Parathyroid adenoma (tissue), 2 donors: ENCODE measurements around the gene MDFIC.

Source experiments
- H2AFZ ChIP-seq: fragments of 300-600 bp; sonication (generic); one replicate; pipeline ENCODE4 v1.7.0; 2017; ENCODE audit warnings: antibody characterized with exemption, mild to moderate bottlenecking
- H3K27ac ChIP-seq: fragments of 300-600 bp; sonication (generic); one replicate; pipeline ENCODE4 v1.7.0; 2017
- H3K27me3 ChIP-seq: fragments of 300-600 bp; sonication (generic); one replicate; pipeline ENCODE4 v1.7.0; 2017; ENCODE audit warnings: low read length; ENCODE audit not compliant: control insufficient read depth, insufficient read depth
- H3K36me3 ChIP-seq: fragments of 300-600 bp; sonication (generic); one replicate; pipeline ENCODE4 v1.7.0; 2017; ENCODE audit warnings: low read length; ENCODE audit not compliant: control insufficient read depth, insufficient read depth
- H3K4me1 ChIP-seq: fragments of 300-600 bp; sonication (generic); one replicate; pipeline ENCODE4 v1.7.0; 2017; ENCODE audit warnings: control low read depth
- H3K4me2 ChIP-seq: fragments of 300-600 bp; sonication (generic); one replicate; pipeline ENCODE4 v1.7.0; 2017; ENCODE audit warnings: low read length
- H3K4me3 ChIP-seq: fragments of 300-600 bp; sonication (generic); one replicate; pipeline ENCODE4 v1.7.0; 2017; ENCODE audit warnings: low read depth, low read length
- H3K79me2 ChIP-seq: fragments of 300-600 bp; sonication (generic); one replicate; pipeline ENCODE4 v1.7.0; 2017; ENCODE audit warnings: control low read depth
- H3K9ac ChIP-seq: fragments of 300-600 bp; sonication (generic); one replicate; pipeline ENCODE4 v1.7.0; 2017; ENCODE audit warnings: mild to moderate bottlenecking
- H3K9me3 ChIP-seq: fragments of 300-600 bp; sonication (generic); one replicate; pipeline ENCODE4 v1.7.0; 2017; ENCODE audit warnings: low read length; ENCODE audit not compliant: control insufficient read depth
- CTCF ChIP-seq: fragments of 300-600 bp; sonication (generic); IDR thresholded peaks from one replicate; pipeline ENCODE4 v1.7.0; 2017; ENCODE audit warnings: antibody characterized with exemption, mild to moderate bottlenecking
- donor health status: primary hyperparathyroidism.

MDFIC gene

GRCh38 chr7:114957444-114957843, 35.5 kb downstream of the MDFIC start:
- TF ChIP-seq CTCF = no peak
- no peak overlapping the region for H3K27ac ChIP-seq
- no peak overlapping the region for H3K4me2 ChIP-seq
- no peak overlapping the region for H3K9ac ChIP-seq
- H3K4me3 ChIP-seq = no peak overlapping the region
- no peaks in the 10 kb centered on the region for H3K36me3 ChIP-seq
- no peak overlapping the region for H2AFZ ChIP-seq
- no peaks in the 10 kb centered on the region for H3K9me3 ChIP-seq
- no peaks in the 10 kb centered on the region for H3K27me3 ChIP-seq
- no peaks in the 10 kb centered on the region for H3K4me1 ChIP-seq
- peaks cover 2% of the 10 kb centered on the region for H3K79me2 ChIP-seq

DNA sequence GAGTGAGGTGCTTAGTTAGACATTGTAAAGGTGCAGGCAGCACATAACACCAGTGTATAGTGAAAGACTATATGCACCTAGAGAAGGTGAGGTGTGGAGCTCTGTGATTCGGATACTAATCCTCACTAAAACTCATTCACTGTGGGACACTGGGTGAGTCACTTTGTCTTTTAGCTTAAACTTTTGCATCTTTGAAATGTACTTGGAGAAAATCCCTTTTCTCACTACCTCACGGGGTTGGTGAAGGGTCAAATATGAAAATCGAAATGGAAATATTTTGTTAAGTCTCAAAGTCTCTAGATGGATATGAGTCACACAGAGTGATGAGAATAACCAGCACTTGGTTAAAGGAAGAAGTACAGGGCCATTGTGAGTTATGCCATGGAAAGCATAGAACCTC, 38.0 kb downstream of the MDFIC start:
- H3K9me3 ChIP-seq = no peaks in the 10 kb centered on the region
- no peak overlapping the region for H3K27ac ChIP-seq
- H3K36me3 ChIP-seq = no peaks in the 10 kb centered on the region
- H3K4me3 ChIP-seq = no peak overlapping the region
- no peak overlapping the region for H3K9ac ChIP-seq
- peaks cover 2% of the 10 kb centered on the region for H3K79me2 ChIP-seq
- no peak overlapping the region for H3K4me2 ChIP-seq
- no peak overlapping the region for H2AFZ ChIP-seq
- H3K4me1 ChIP-seq = no peaks in the 10 kb centered on the region
- no peak for TF ChIP-seq CTCF
- H3K27me3 ChIP-seq = no peaks in the 10 kb centered on the region

GRCh38 chr7:114962441-114962840, 40.5 kb downstream of the MDFIC start:
- Histone ChIP-seq H3K36me3 (no peaks in the 10 kb centered on the region), H3K4me2 (no peak overlapping the region), H3K27me3 (no peaks in the 10 kb centered on the region), H3K27ac (no peak overlapping the region), H3K4me3 (no peak overlapping the region), H3K4me1 (no peaks in the 10 kb centered on the region), H2AFZ (no peak overlapping the region), H3K79me2 (peaks cover 2% of the 10 kb centered on the region), H3K9me3 (no peaks in the 10 kb centered on the region), H3K9ac (no peak overlapping the region)
- TF ChIP-seq CTCF = no peak

GRCh38 chr7:114966156-114966555, 44.3 kb downstream of the MDFIC start:
- Histone ChIP-seq H3K27ac (no peak overlapping the region), H3K27me3 (no peaks in the 10 kb centered on the region), H3K4me1 (no peaks in the 10 kb centered on the region), H3K9me3 (no peaks in the 10 kb centered on the region), H3K9ac (no peak overlapping the region), H3K36me3 (no peaks in the 10 kb centered on the region), H2AFZ (no peak overlapping the region), H3K79me2 (no peaks in the 10 kb centered on the region), H3K4me3 (no peak overlapping the region), H3K4me2 (no peak overlapping the region)
- TF ChIP-seq CTCF = no peak

DNA sequence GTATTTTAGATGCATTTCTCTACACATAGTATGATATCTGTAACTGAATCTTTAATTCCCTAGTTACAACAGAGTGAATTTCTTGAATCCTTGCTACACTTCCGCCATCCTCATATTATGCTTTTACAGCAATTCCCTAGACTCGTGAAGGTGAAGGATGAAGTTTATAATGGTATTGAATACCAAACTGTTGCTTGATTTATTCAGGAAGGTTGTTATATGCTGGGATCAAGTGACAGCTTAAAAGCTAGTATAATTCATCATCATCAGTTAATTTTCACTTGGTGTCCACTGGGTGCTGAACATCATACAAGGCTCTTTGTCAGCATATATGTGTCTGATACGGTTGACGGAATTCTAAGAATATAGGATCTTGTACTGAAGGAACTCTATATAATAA, 47.2 kb downstream of the MDFIC start:
- no peak overlapping the region for H3K4me2 ChIP-seq
- H3K27ac ChIP-seq = no peak overlapping the region
- no peaks in the 10 kb centered on the region for H3K9me3 ChIP-seq
- no peaks in the 10 kb centered on the region for H3K79me2 ChIP-seq
- no peaks in the 10 kb centered on the region for H3K4me1 ChIP-seq
- H2AFZ ChIP-seq = no peak overlapping the region
- TF ChIP-seq CTCF = no peak
- H3K4me3 ChIP-seq = no peak overlapping the region
- H3K27me3 ChIP-seq = no peaks in the 10 kb centered on the region
- no peaks in the 10 kb centered on the region for H3K36me3 ChIP-seq
- no peak overlapping the region for H3K9ac ChIP-seq
